Parathyroid adenoma (tissue), 2 donors: ENCODE data around the gene RNF40.

Experiments
- H2AFZ ChIP-seq: fragments of 300-600 bp; sonication (generic); one replicate; pipeline ENCODE4 v1.7.0; 2017; ENCODE audit warnings: antibody characterized with exemption, mild to moderate bottlenecking
- H3K27ac ChIP-seq: fragments of 300-600 bp; sonication (generic); one replicate; pipeline ENCODE4 v1.7.0; 2017
- H3K27me3 ChIP-seq: fragments of 300-600 bp; sonication (generic); one replicate; pipeline ENCODE4 v1.7.0; 2017; ENCODE audit warnings: low read length; ENCODE audit not compliant: control insufficient read depth, insufficient read depth
- H3K36me3 ChIP-seq: fragments of 300-600 bp; sonication (generic); one replicate; pipeline ENCODE4 v1.7.0; 2017; ENCODE audit warnings: low read length; ENCODE audit not compliant: control insufficient read depth, insufficient read depth
- H3K4me1 ChIP-seq: fragments of 300-600 bp; sonication (generic); one replicate; pipeline ENCODE4 v1.7.0; 2017; ENCODE audit warnings: control low read depth
- H3K4me2 ChIP-seq: fragments of 300-600 bp; sonication (generic); one replicate; pipeline ENCODE4 v1.7.0; 2017; ENCODE audit warnings: low read length
- H3K4me3 ChIP-seq: fragments of 300-600 bp; sonication (generic); one replicate; pipeline ENCODE4 v1.7.0; 2017; ENCODE audit warnings: low read depth, low read length
- H3K79me2 ChIP-seq: fragments of 300-600 bp; sonication (generic); one replicate; pipeline ENCODE4 v1.7.0; 2017; ENCODE audit warnings: control low read depth
- H3K9ac ChIP-seq: fragments of 300-600 bp; sonication (generic); one replicate; pipeline ENCODE4 v1.7.0; 2017; ENCODE audit warnings: mild to moderate bottlenecking
- H3K9me3 ChIP-seq: fragments of 300-600 bp; sonication (generic); one replicate; pipeline ENCODE4 v1.7.0; 2017; ENCODE audit warnings: low read length; ENCODE audit not compliant: control insufficient read depth
- TF ChIP-seq, protein P1 (sequence below): fragments of 300-600 bp; sonication (generic); IDR thresholded peaks from one replicate; pipeline ENCODE4 v1.7.0; 2017; ENCODE audit warnings: antibody characterized with exemption, mild to moderate bottlenecking
- donor health status: primary hyperparathyroidism.

RNF40 gene

DNA sequence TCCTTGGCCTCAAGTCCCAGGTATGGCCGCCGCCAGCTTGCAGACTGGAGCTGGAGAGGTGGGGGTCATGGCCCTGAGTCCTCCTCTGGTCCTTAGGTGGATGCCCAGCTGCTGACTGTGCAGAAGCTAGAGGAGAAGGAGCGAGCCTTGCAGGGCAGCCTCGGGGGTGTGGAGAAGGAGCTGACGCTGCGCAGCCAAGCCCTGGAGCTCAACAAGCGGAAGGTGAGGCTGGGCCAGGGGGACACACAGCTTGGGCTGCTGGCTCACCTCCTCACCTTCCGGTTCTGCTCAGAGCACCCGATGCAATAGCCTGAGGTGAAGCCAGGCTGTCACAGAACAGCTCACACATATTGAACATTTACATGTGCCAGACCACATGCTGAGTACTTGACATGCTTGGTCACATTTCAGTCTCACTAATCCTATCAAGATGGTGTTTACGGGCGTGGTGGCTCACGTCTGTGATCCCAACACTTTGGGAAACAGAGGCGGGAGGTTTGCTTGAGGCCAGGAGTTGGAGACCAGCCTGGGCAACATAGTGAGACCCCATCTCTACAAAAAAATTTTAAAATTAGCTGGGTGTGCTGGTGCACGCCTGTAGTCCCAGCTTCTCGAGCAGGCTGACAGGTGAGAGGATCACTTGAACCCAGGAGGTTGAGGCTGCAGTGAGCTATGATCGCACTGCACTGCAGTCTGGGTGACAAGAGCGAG lies 7.4 kb downstream of the RNF40 start:
- Histone ChIP-seq H3K9ac (no peak overlapping the region), H3K79me2 (no peaks in the 10 kb centered on the region), H3K9me3 (no peaks in the 10 kb centered on the region), H3K4me1 (no peaks in the 10 kb centered on the region), H3K27ac (no peak overlapping the region), H3K27me3 (no peaks in the 10 kb centered on the region), H2AFZ (no peak overlapping the region), H3K4me2 (no peak overlapping the region), H3K36me3 (no peaks in the 10 kb centered on the region), H3K4me3 (no peak overlapping the region)
- TF ChIP-seq, protein P1, sequence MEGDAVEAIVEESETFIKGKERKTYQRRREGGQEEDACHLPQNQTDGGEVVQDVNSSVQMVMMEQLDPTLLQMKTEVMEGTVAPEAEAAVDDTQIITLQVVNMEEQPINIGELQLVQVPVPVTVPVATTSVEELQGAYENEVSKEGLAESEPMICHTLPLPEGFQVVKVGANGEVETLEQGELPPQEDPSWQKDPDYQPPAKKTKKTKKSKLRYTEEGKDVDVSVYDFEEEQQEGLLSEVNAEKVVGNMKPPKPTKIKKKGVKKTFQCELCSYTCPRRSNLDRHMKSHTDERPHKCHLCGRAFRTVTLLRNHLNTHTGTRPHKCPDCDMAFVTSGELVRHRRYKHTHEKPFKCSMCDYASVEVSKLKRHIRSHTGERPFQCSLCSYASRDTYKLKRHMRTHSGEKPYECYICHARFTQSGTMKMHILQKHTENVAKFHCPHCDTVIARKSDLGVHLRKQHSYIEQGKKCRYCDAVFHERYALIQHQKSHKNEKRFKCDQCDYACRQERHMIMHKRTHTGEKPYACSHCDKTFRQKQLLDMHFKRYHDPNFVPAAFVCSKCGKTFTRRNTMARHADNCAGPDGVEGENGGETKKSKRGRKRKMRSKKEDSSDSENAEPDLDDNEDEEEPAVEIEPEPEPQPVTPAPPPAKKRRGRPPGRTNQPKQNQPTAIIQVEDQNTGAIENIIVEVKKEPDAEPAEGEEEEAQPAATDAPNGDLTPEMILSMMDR, result no peak

DNA sequence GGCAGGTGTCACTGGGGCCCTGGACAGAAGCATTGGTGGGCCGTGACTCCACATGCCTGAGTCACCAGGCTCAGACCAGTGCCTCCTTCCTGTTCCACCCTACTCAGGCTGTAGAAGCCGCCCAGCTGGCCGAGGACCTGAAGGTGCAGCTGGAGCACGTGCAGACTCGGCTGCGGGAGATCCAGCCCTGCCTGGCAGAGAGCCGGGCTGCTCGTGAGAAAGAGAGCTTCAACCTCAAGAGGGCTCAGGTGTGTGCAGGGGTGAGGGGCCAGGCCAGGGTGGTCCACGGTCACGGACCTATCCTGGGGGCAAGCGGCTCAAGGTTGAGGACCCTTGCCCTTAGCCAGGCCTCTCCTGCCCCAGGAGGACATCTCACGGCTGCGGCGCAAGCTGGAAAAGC lies 9.6 kb downstream of the RNF40 start:
- no peak overlapping the region for H2AFZ ChIP-seq
- no peak overlapping the region for H3K4me3 ChIP-seq
- TF ChIP-seq, protein P1, result no peak
- H3K27ac ChIP-seq, result no peak overlapping the region
- peaks cover 8% of the 10 kb centered on the region for H3K4me1 ChIP-seq
- H3K9ac ChIP-seq, result no peak overlapping the region
- no peaks in the 10 kb centered on the region for H3K27me3 ChIP-seq
- H3K9me3 ChIP-seq, result no peaks in the 10 kb centered on the region
- H3K36me3 ChIP-seq, result no peaks in the 10 kb centered on the region
- H3K79me2 ChIP-seq, result no peaks in the 10 kb centered on the region
- H3K4me2 ChIP-seq, result no peak overlapping the region

- H3K4me2 ChIP-seq, result no peak overlapping the region
- H3K9me3 ChIP-seq, result no peaks in the 10 kb centered on the region
- TF ChIP-seq, protein P1, result no peak
- H3K27ac ChIP-seq, result no peak overlapping the region
- no peaks in the 10 kb centered on the region for H3K79me2 ChIP-seq
- peaks cover 28% of the 10 kb centered on the region for H3K4me1 ChIP-seq
- no peak overlapping the region for H3K9ac ChIP-seq
- no peaks in the 10 kb centered on the region for H3K36me3 ChIP-seq
- peak overlapping the region; percentile 1 for H3K4me3 ChIP-seq
- H2AFZ ChIP-seq, result no peak overlapping the region
- H3K27me3 ChIP-seq, result no peaks in the 10 kb centered on the region
These were observed 11.7 kb downstream of the RNF40 start for GRCh38 chr16:30773826-30774225.

DNA sequence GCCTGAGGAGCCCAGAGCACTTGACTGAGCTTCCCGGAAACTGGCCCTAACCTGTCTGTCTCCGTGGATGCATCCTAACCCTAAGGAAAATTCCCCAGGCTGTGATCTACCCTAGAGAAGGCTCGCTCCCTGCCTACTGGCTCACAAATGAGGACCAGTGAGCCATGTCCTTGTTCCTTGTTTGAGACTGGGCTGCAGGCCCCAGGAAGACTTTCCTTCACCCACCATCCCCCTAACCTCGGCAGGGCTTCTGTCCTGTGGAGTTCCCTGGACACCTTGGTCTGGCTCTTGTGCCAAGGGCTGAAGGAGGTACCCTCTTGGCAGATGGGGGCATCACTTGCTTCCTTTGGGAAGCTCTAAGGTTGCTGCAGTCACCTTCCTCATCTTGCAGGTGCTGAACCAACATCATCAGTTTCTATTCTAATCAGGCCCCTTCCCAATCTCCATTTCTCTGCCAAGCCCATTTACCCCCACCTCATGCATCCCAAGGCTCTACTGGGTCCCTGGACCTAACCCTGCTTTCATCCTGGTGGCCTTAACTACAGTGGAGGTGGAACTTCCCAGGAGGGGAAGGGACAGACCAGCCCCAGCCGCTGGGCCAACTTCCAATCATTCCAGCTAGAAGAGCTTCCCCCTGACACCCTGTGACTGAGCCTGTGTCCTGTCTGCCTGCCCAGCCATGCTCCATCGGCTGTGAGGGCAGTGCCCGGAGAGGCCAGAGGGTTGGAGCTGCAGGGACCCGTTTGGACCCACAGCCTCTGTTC lies 12.4 kb downstream of the RNF40 start:
- H3K27me3 ChIP-seq, result no peaks in the 10 kb centered on the region
- H3K36me3 ChIP-seq, result no peaks in the 10 kb centered on the region
- no peak overlapping the region for H3K9ac ChIP-seq

More for the DNA sequence above, 12.4 kb downstream of the RNF40 start:
- Histone ChIP-seq H3K27ac (peak overlapping the region; percentile 83), H3K4me2 (peak overlapping the region; percentile 88), H3K4me1 (peaks cover 31% of the 10 kb centered on the region), H3K4me3 (peak overlapping the region; percentile 69), H3K9me3 (no peaks in the 10 kb centered on the region), H2AFZ (peak overlapping the region; percentile 82), H3K79me2 (no peaks in the 10 kb centered on the region)
- TF ChIP-seq, protein P1, result no peak
